GM10847 (cell line): ENCODE results near the gene KANSL1.

ENCODE experiments used
- POLR2A ChIP-seq: IDR thresholded peaks from 2 replicates; pipeline ENCODE4 v1.6.1; 2011; ENCODE audit not compliant: insufficient read length; ENCODE audit errors: extremely low read depth

The KANSL1 gene

DNA sequence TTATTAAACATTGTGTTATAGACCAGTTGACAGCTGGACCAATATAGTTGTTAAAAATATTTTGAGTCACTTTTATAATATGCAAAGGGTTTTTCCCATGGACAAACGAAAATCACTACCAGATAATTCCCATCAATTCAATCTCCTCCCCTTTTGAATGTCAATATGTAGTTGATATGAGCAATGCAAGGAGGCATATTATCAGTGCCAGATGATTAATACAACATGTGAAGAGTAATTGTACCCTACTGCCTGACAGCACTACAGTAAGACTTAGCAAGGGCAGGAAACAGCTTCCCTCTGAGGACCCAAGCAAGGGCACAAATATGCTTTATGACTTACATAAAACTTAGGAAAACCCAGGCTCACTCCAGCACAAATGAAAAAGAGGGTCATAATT, 17.3 kb downstream of the KANSL1 start:
- TF ChIP-seq POLR2A, result no peak

DNA sequence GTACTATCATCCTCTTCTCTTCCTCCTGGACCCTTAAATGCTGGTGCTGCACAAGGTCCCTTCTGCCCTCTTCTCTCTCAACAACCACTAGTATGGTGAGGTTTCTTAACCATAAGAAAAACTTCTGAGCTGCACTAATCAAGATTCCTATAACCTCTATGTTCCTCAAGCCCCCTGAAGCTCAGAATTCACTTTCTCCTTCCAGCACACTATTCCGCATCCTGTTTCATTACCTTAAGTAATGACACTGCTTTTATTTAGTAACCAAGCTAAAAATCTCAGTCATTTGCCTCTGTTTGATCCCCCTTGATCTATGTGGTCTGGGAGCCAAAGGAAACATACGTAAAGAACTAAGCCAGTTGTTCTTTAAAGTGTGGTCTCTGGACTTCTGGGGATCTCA, 20.1 kb downstream of the KANSL1 start:
- TF ChIP-seq POLR2A, result no peak

DNA sequence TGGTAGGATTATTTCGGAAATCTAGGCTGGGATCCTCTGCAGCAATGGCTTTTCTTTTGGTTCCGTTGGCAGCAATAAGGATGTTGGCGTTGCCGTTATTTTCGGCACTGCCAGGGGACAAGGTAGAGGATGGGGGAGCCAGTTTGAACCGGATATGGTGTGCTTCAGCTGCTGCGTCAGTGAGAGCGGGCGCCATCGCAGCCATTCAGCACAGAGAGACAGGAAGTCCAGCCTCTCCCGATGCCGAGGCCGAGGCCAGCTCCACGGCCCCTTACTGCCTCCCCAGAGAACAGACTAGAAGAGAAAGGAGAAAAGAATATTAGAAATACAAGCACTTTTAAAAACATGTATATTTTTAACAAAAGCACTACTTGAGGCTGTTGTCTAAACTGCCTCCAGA, 21.3 kb downstream of the KANSL1 start:
- TF ChIP-seq POLR2A, result no peak

DNA sequence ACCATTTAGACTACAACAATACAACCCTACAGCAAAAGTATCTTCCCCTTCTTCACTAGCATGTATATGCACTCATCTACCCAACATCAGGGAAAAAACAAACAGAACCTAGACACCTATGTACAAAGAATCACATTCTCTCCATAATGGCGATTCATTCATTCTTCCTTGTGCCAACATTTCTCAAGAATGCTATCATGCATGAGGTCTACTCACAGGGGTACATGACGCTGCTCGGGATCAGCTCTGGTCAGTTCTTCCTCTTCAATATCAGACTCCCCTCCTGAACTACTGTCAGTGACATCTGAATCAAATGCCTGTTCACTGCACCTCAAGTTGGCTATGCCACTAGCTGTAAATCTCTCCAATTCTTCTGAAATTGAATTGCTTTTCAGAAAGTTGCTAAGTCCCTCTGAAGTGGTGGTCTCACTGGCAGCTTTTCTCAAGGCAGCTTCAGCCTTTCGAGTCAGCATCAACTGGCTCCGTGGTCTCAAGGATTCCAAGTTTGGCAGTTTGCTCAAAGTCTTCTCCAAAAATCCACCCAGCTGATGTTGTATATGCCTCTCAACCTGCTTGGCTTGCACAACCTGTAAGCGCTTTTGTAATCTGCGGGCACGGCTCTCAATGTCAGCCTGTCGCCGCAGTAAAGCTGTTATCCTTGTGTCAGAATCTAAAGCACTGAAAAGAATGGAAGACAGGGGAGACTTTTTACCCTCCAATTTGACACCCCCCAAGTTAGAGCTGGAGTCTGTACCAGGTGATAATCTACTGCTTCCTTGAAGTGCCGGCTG, 22.4 kb downstream of the KANSL1 start:
- no peak for TF ChIP-seq POLR2A

DNA sequence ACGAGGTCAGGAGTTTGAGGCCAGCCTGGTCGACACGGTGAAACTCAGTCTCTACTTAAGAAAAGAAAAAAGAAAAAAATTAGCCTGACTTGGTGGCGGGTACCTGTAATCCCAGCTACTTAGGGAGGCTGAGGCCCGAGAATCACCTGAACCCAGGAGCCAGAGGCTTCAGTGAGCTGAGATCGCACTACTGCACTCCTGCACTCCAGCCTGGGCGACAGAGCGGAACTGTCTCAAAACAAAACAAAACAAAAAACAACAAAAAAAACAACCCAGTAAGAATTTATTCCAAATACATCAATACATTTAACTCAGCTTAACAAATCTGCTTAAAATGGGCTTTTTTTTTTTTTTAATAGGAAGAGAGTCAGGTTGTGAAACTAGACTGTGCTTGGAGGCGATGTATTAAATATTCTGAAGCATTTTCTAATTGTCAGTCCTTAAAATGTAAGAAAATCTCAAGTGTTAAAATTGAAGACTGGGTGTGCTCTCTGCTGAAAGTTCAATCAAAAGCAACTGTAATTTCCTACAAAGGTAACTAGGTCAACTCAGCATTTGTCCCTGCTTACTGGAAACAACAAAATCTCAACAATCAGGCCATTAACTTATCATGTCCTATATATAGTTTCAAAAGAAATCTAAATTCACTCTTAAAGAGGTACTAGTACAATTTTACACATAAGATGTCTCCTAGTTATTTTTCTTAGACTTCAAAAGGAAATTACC, 23.2 kb downstream of the KANSL1 start:
- TF ChIP-seq POLR2A, result no peak

DNA sequence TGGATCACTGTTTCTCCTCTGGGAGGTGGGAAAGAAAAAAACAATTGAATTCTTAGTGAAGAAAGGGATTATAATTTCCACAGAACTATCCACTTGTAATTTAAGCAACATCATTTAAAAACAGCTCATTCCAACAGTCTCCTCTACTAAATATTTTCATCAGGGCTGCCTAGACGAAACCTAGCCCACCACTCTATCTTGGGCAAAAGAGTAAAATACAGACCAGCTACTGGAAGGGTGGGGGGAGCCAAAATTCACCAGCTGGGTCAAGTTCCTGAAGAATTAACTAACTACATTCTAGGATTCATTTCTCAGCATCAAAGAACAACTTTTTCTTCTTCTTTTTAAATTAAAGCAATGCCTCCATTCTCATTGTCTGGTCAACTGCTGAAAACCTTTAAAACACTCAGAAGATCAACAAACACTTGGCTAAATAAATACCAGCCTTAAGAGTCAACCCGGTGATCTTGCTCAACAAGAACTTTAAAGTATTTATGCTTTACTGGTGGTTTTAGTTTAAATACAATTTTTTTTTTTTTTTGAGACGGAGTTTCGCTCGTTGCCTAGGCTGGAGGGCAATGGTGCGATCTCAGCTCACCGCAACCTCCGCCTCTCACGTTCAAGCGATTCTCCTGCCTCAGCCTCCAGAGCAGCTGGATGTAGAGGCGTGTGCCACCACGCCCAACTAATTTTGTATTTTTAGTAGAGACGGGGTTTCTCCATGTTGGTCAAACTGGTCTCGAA, 25.2 kb downstream of the KANSL1 start:
- no peak for TF ChIP-seq POLR2A

DNA sequence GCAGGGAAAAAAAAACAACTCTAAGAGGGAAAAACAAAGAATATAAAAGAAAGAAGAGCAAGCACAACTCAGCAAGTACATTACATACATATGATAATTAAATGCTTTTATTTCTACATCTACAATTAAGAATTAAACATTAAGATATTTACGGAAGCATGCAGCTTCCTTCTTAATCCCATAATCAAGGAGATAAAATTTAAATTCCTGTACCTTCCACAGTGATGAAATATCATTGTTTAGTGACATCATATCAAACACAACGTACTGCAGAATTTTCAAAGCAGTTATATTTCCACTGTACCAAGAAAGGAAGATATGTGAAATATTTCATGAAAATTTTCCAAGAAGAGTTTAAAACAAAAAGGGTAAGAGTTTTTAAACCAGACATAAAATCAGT, 26.0 kb downstream of the KANSL1 start:
- TF ChIP-seq POLR2A, result no peak

DNA sequence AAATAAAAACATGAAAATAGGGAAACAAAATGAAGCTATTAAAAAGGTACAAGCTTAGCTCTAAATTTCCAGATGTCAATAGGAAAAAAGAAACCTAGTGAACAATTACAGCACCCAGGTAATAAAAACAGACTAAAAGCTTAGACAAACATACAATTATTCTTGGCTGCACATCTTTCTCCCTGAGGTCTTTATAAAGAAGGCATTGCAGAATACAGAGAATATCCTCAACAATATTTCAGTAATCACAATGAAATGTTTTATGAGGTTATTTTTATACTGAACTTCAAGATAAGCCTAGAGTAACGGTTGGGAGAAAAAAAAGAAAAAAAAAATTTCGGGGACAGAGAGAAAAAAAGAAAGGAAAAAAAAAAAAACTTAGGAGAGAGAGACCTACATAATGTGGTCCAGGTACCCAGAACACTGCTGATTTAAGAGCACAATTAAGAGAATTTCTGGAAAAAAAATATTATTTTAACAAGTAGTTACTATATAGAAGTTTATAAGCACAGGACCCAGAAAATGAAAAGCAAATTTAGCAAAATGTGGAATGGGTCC, 26.5 kb downstream of the KANSL1 start:
- no peak for TF ChIP-seq POLR2A

DNA sequence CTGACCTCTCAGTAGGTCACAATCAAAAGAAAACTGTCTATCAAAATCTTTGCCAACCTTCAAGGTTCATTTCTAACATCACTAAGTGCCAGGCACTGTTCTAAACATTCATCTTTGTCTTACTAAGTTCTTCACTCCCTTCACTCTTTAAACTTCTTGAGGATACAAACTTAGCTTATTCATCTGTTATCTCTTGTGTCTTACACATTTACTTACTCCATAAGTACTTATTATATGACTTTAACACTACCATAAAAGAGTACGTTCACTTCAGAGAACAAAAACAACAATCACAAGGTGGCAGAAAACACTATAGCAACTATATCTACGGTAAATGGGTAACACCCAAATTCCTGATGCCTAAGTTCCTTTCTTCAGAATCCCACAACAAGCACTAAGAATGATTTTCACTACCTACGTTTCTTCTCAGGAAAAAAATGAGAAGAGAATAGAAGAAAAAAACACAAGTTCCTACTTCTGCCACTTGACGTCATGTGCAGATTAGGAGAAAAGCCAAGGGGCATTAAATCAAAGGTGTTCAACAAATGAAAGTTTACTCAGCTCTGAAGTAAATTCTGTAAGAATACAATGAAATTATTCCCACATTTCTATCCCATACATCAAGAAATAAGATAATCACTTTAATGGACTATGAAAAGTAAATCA, 29.2 kb downstream of the KANSL1 start:
- no peak for TF ChIP-seq POLR2A

DNA sequence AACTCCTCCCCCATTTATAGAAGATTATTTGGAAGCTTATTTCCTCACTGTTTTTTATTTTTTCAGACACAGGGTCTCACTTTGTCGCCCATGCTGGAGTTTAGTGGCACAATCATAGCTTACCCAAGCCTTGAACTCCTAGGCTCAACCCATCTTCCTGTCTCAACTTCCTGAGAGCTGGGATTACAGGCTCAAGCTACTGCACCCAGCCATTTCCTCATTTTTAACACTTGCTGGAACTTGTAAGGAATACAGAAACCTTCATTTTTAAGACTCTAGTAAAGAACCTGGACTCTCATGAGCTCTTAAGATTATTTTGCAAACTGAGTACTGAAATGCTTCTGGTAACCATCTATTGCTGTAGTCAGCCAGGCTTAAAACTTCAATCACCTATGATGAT, 29.9 kb downstream of the KANSL1 start:
- no peak for TF ChIP-seq POLR2A

DNA sequence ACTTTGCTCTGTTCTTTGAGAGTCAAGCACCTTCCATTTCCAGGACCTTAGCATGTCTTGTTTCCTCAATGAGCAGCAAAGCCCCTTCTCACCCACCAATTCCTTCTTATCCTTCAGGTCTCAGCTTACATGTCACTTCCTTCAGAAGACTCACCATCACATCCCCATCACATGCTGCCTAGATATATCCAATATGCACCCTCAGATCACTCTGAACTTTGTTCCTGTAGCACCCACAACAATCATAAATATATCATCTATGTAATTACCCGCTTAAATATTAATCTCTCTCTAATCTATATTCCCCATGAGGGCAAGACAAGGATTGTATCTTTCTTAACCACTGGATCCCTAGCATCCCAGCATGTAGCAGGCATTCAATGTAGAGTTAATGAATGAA, 30.4 kb downstream of the KANSL1 start:
- TF ChIP-seq POLR2A, result no peak

DNA sequence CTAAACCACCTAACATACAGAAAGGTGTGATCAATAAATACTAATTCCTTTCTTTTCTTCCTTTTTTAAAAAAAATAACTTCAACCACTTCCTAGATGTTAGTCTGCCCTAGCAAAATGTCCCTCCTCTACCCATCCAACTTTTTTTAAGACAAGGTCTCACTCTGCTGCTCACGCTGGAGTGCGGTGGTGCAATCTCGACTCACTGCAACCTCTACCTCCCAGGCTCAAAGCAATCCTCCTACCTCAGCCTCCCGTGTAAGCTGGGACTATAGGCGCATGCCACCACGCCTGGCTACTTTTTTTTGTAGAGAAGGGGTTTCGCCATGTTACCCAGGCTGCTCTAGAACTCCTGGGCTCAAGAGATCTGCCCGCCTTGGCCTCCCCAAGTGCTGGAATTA, 33.1 kb downstream of the KANSL1 start:
- TF ChIP-seq POLR2A, result no peak

DNA sequence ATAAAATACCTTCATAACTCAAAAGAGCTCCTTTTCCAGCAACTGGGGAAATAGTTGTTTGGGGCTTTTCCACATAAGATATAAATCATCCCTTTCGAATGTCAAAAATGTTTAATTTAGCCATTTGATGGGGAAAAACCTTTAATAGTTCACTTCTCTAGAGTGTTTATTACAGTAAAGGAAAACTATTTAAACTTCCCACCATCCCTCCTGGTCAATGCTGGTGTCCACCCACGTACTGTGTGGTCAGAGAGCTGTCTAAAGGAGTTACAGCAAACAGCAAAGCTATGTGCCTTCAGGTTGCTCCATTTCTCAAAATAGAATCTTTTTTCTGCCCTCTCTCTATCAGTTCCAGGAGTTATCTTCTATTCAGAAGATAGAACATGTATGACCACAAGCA, 33.5 kb downstream of the KANSL1 start:
- TF ChIP-seq POLR2A, result no peak

DNA sequence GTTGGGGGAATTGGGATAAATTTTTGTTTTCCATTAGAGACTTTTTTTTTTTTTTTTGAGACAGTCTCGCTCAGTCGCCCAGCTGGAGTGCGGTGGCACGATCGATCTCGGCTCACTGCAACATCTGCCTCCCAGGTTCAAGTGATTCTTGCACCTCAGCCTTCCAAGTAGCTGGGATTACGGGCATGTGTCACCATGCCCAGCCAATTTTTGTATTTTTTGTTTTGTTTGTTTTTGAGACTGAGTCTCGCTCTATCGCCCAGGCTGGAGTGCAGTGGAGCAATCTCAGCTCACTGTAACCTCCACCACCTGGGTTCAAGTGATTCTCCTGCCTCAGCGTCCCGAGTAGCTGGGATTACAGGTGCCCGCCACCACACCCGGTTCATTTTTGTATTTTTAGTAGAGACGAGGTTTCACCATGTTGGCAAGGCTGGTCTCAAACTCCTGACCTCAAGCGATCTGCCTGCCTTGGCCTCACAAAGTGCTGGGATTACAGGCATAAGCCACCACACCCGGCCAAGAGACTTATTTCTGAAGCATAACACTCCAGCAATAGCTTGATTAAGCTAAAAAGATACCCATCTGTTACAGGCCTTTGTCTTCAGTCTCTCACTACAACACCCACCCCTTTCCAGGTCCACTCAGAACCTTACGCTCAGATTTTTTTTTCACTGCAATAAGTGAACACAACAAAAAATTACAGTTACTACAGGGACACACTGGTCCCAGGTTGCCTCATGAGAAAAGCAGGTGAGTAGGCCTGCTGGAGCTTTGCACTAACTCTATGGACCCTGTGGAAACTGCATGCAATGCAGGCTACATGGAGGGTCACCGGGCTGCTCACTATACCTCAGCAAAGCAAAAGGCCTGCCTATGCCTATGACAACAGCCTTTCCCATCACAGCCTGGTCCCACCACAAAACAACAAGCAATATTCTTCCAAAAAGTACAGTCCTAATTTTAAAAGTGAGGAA, 34.6 kb downstream of the KANSL1 start:
- no peak for TF ChIP-seq POLR2A
